A549 treated with AZD9567 at 1 μM for 4 hours (cell line): ENCODE data around the gene SLC35E3. TPM values are rescaled to one million over a fixed set of nuclear protein-coding genes. Genes with fewer than 3 reads are reported as not detected.

ENCODE experiments used
- total RNA-seq: library from RNA; stranded (reverse); fragments of 200-300 nt; extraction: Qiagen RNA extraction; gene quantifications from 5 replicates; pipeline ENCODE4 v1.2.3, GENCODE V29; 2022; ENCODE audit not compliant: insufficient read depth

SLC35E3 gene
- 9.6 to 18.3 TPM (median 15.6 TPM) in 5 replicates for total RNA-seq

DNA sequence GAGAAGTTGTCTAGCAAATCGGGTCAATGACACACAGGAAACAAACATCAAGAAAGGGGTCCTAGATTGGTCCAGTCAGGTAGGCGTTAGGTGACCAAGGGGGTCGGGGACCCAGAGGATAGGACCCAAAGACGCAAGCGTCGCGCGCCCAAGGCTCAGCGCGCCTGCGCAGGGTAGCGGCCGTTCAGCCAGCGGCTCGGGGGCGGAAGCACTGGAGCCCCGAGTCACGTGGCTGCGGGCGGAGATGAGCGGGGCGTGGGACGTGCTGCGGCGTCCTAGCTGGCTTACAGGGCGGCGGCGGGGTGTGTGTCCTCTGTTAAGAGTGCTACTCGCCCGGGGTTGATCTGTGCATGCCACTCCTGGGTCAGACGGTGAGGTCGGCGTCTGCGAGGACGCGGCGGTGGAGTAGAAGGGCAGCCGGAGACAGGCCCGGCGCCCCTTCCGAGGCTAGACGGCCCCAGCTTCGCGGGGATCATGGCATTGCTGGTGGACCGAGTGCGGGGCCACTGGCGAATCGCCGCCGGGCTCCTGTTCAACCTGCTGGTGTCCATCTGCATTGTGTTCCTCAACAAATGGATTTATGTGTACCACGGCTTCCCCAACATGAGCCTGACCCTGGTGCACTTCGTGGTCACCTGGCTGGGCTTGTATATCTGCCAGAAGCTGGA, at the start of gene SLC35E3:
Gene SLC35E3 (plus strand): TSS at position 273 of the 668 bp plus-strand sequence. CDS start 202 bp downstream, at position 475.

GRCh38 chr12:68807576-68808387, 61.8 kb downstream of the SLC35E3 start, which contains the start of gene MDM2:
Gene MDM2, plus strand, starts transcription at chr12:68808177. Its CDS starts 301 bp downstream, at chr12:68808478.

Other genes starting within 250 kb of the SLC35E3 start
- gene RAP1B, start 135.3 kb upstream of the SLC35E3 start, total RNA-seq, result 174 to 274 TPM (median 186 TPM) in 5 replicates
- gene NUP107, start 59.2 kb upstream of the SLC35E3 start, total RNA-seq, result 52.6 to 66.7 TPM (median 64.1 TPM) in 5 replicates
- 51.0 to 89.1 TPM (median 64.7 TPM) in 5 replicates for gene MDM2, start 62.0 kb downstream of the SLC35E3 start, total RNA-seq
- 4.2 to 5.7 TPM (median 5.3 TPM) in 5 replicates for gene CPM, start 187.0 kb downstream of the SLC35E3 start, total RNA-seq